ENCODE results near the gene LIN37.
"Not testable (repeated sequence)": the region's sequence is repeated elsewhere in the genome, so short reads cannot be mapped to it uniquely, and the experiment has no call there.

Gene LIN37

GRCh38 chr19:35791814-35792279, 43.5 kb downstream of the LIN37 start:
- no peak for DNase-seq

- no peak for DNase-seq
Measured at GRCh38 chr19:35792312-35792711, 43.9 kb downstream of the LIN37 start.

- no peak for DNase-seq
Measured at GRCh38 chr19:35792888-35793287, 44.5 kb downstream of the LIN37 start.

GRCh38 chr19:35793381-35794165, 45.2 kb downstream of the LIN37 start:
- DNase-seq, result no peak

- DNase-seq, result not testable (repeated sequence)
Measured at GRCh38 chr19:35795564-35795963, 47.2 kb downstream of the LIN37 start.

GRCh38 chr19:35796645-35797542, 48.5 kb downstream of the LIN37 start:
- no peak for DNase-seq

- no peak for DNase-seq
Measured at GRCh38 chr19:35797663-35798062, 49.3 kb downstream of the LIN37 start.

- DNase-seq, result no peak
Measured at GRCh38 chr19:35801828-35802227, 53.5 kb downstream of the LIN37 start.

Measured in NCI-H510A treated with DMSO at 0.1 percent for 48 hours (cell line).